SU-DHL-6 (cell line): ENCODE measurements around the gene AKT3.
"Not testable (repeated sequence)": the region's sequence is repeated elsewhere in the genome, so short reads cannot be mapped to it uniquely, and the experiment has no call there.

Experiments used
- EZH2phosphoT487 ChIP-seq: fragments of 200-600 bp; sonication (generic), shearing (Covaris generic); conservative IDR thresholded peaks from 2 replicates; pipeline ENCODE4 v1.6.1; 2018; ENCODE audit warnings: mild to moderate bottlenecking, antibody characterized with exemption, low read length, moderate library complexity, mixed read lengths
- TF ChIP-seq, protein P1 (sequence below): fragments of 200-600 bp; sonication (generic); IDR thresholded peaks from one replicate; pipeline ENCODE4 v1.5.1; 2017; ENCODE audit warnings: antibody characterized with exemption, mild to moderate bottlenecking, low read length, moderate library complexity; ENCODE audit not compliant: insufficient read depth, poor library complexity, severe bottlenecking

- TF ChIP-seq, protein P1, sequence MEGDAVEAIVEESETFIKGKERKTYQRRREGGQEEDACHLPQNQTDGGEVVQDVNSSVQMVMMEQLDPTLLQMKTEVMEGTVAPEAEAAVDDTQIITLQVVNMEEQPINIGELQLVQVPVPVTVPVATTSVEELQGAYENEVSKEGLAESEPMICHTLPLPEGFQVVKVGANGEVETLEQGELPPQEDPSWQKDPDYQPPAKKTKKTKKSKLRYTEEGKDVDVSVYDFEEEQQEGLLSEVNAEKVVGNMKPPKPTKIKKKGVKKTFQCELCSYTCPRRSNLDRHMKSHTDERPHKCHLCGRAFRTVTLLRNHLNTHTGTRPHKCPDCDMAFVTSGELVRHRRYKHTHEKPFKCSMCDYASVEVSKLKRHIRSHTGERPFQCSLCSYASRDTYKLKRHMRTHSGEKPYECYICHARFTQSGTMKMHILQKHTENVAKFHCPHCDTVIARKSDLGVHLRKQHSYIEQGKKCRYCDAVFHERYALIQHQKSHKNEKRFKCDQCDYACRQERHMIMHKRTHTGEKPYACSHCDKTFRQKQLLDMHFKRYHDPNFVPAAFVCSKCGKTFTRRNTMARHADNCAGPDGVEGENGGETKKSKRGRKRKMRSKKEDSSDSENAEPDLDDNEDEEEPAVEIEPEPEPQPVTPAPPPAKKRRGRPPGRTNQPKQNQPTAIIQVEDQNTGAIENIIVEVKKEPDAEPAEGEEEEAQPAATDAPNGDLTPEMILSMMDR, result not testable (repeated sequence)
- not testable (repeated sequence) for TF ChIP-seq EZH2phosphoT487
These were observed 260.8 kb downstream of the AKT3 start for GRCh38 chr1:243589286-243589685.
